COLO668 (cell line): ENCODE data around the gene OR6K6.

Source experiments
- DNase-seq: peaks from one replicate; lab custom pipeline; 2025; ENCODE audit not compliant: unreplicated experiment; lab: John Stamatoyannopoulos, UW

Gene OR6K6

DNA sequence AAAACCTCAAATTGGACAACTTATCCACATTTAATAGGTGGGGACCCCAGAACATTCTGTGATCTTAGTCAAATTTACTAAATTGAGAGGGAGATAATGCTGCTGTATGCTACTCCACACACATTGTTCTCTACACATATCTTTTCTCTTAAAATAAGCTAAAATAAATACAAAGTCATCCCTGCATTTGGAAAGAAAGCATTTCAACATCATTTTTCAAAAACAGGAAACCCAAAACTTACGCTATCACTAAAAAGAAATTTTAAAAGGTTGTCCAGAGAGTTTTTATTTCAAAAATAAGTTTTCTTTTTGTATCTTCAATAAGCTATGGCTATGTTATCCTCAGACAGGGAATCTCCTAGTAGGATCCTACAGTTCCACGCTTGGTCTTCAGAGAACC, 46.0 kb downstream of the OR6K6 start:
- DNase-seq = no peak

DNA sequence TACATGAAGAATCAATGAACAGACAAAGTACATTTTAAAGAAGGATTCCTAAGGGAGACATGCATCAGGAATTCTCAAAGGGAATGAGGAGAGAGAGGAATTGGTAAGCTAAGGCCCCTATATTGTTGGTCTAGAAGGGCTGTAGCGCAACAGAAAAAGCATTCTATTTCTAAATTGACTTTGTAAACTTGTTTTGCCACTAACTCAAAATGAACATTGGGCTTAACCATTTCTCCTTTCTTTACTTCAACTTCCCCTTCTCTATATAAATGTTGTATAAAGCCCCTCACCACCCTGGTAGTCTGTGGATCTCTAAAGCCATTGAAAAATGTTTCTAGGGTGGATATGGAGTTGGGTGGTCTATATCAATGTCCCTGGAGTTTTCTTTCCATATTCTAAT, 46.9 kb downstream of the OR6K6 start:
- DNase-seq = no peak

DNA sequence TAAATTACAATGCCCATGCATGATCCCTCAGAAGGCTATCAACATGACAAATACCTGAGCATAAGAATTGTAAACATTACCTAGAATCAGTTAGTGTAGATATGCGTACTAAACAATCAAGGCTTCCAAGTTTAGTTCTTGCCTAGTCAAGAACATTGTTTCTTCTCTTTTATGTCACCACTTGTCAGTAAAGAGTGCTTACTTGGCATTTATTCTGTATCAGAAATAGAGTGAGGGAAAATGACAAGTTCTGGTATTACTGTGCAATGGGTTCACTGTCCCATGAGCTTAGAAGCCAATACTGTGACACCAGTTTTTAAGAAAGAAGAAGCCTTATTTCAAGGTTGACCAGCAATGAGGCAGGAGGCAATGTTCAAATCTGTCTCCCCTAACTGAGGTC, 49.2 kb downstream of the OR6K6 start:
- no peak for DNase-seq
